Small intestine (tissue), 7 donors: ENCODE measurements around the gene HTR6. TPM values are rescaled to one million over a fixed set of nuclear protein-coding genes. Genes with fewer than 3 reads are reported as not detected.

Source experiments
- DNase-seq, 2 donors: peaks; one replicate each; pipeline versions ENCODE4 v3.0.0 to v3.0.0-alpha.2; 2013
- FAIRE-seq: peaks from 2 replicates; lab custom pipeline; 2012; peaks lifted over from hg19 to GRCh38; lab: Jason Lieb, UNC
- H3K27ac ChIP-seq, 3 donors: one replicate each; pipeline ENCODE4 v1.5.1; 2013; ENCODE audit warnings: low read length in 2 of 3, mild to moderate bottlenecking in 2 of 3, control low read depth in 1 of 3, inconsistent platforms in 1 of 3, low read depth in 1 of 3, moderate library complexity in 1 of 3
- H3K27me3 ChIP-seq, 3 donors: one replicate each; pipeline ENCODE4 v1.6.1; 2013; ENCODE audit warnings: low read length in 3 of 3, inconsistent platforms in 1 of 3; ENCODE audit not compliant: control insufficient read depth in 3 of 3, insufficient read depth in 3 of 3
- H3K36me3 ChIP-seq, 3 donors: one replicate each; pipeline ENCODE4 v1.6.1; 2013; ENCODE audit warnings: low read length in 3 of 3, inconsistent platforms in 1 of 3, low read depth in 1 of 3, mild to moderate bottlenecking in 1 of 3, moderate library complexity in 1 of 3; ENCODE audit not compliant: control insufficient read depth in 3 of 3, insufficient read depth in 2 of 3
- H3K4me1 ChIP-seq, 3 donors: one replicate each; pipeline ENCODE4 v1.6.1; 2013; ENCODE audit warnings: low read length in 2 of 3, inconsistent platforms in 1 of 3, low read depth in 1 of 3, mild to moderate bottlenecking in 1 of 3, moderate library complexity in 1 of 3; ENCODE audit not compliant: control insufficient read depth in 3 of 3, insufficient read depth in 2 of 3
- H3K4me3 ChIP-seq, 3 donors: one replicate each; pipeline ENCODE4 v1.5.1; 2013; ENCODE audit warnings: low read length in 3 of 3, control low read depth in 1 of 3, inconsistent platforms in 1 of 3, low read depth in 1 of 3, mild to moderate bottlenecking in 1 of 3, moderate library complexity in 1 of 3
- H3K9me3 ChIP-seq, 2 donors: one replicate each; pipeline ENCODE4 v1.6.1; 2013; ENCODE audit warnings: low read depth in 1 of 2, low read length in 1 of 2; ENCODE audit not compliant: control insufficient read depth in 2 of 2, insufficient read depth in 1 of 2
- WGBS, 3 donors: extraction: QIAGEN DNeasy Blood & Tissue Kit; methylation state at CpG; one replicate each; pipeline ENCODE4 v1.1.7; 2013; 5-methylcytosine and 5-hydroxymethylcytosine counted together
- polyA plus RNA-seq, 4 donors: library from polyadenylated mRNA; stranded (reverse) in 3 of 4; unstranded in 1 of 4; fragments of 200-250 nt in 3 of 4; fragments of 120-200 nt in 1 of 4; gene quantifications; one replicate each; pipeline versions ENCODE4 v1.2.1 to v1.2.3, GENCODE V29; 2013
- donor health status: healthy with polysubstance abuse.
- donor health status: control.
- donor health status: control.
- donor health status: Bipolar disorder and iron deficiency.
- donor health status: healthy.

Gene HTR6
- polyA plus RNA-seq, 4 donors, result 0.01 to 0.03 TPM; not detected in 2

- Histone ChIP-seq H3K4me1 (peaks cover 2 to 12% (median 2%) of the 10 kb centered on the region in 3 donors), H3K27ac (peak overlapping the region in 1 of 3 donors; percentile 27), H3K27me3 (no peaks in the 10 kb centered on the region), H3K9me3 (no peaks in the 10 kb centered on the region), H3K4me3 (no peak overlapping the region), H3K36me3 (peaks cover 4 to 50% (median 5%) of the 10 kb centered on the region in 3 donors)
- peak in 1 of 2 donors; percentile 58 for DNase-seq
- no peak for FAIRE-seq
- WGBS, 3 donors, result 26 to 66% (median 47%) methylated on average over 15 of the region's 15 CpGs
Measured at GRCh38 chr1:19654886-19655717, 9.6 kb upstream of the HTR6 start.

- peak overlapping the region in 1 of 3 donors; percentile 27 for H3K27ac ChIP-seq
- no peak for FAIRE-seq
- peaks cover 0 to 3% (median 0%) of the 10 kb centered on the region in 3 donors for H3K27me3 ChIP-seq
- H3K4me1 ChIP-seq, result peaks cover 0 to 6% (median 2%) of the 10 kb centered on the region in 3 donors
- no peak overlapping the region for H3K4me3 ChIP-seq
- WGBS, 3 donors, result 82 to 85% (median 84%) methylated on average over 8 of the region's 8 CpGs
- peaks cover 4 to 50% (median 5%) of the 10 kb centered on the region in 3 donors for H3K36me3 ChIP-seq
- no peak for DNase-seq
- no peaks in the 10 kb centered on the region for H3K9me3 ChIP-seq
Measured at GRCh38 chr1:19655718-19656080, 9.0 kb upstream of the HTR6 start.

- no peak overlapping the region for H3K4me3 ChIP-seq
- H3K27me3 ChIP-seq, result peaks cover 0 to 5% (median 0%) of the 10 kb centered on the region in 3 donors
- H3K27ac ChIP-seq, result no peak overlapping the region
- peaks cover 0 to 3% (median 2%) of the 10 kb centered on the region in 3 donors for H3K4me1 ChIP-seq
- H3K9me3 ChIP-seq, result no peaks in the 10 kb centered on the region
- WGBS, 3 donors, result 85 to 90% (median 87%) methylated on average over 9 of the region's 9 CpGs
- peaks cover 4 to 50% (median 5%) of the 10 kb centered on the region in 3 donors for H3K36me3 ChIP-seq
- DNase-seq, result no peak
- FAIRE-seq, result no peak
Measured at GRCh38 chr1:19656134-19656779, 8.4 kb upstream of the HTR6 start.

DNA sequence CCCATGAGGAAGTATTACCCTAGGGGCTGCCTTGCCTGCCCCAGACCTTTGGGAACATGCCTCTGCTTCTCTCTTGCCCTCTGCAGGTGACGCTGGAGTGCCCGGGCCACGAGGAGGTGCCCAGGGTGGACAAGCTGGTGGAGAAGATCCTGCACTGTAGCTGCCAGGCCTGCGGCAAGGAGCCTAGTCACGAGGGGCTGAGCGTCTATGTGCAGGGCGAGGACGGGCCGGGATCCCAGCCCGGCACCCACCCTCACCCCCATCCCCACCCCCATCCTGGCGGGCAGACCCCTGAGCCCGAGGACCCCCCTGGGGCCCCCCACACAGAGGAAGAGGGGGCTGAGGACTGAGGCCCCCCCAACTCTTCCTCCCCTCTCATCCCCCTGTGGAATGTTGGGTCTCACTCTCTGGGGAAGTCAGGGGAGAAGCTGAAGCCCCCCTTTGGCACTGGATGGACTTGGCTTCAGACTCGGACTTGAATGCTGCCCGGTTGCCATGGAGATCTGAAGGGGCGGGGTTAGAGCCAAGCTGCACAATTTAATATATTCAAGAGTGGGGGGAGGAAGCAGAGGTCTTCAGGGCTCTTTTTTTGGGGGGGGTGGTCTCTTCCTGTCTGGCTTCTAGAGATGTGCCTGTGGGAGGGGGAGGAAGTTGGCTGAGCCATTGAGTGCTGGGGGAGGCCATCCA lies 7.8 kb upstream of the HTR6 start:
- FAIRE-seq, result no peak
- 79 to 84% (median 80%) methylated on average over 14 to 15 of the region's 15 CpGs for WGBS, 3 donors

GRCh38 chr1:19657511-19657910 lies 7.2 kb upstream of the HTR6 start:
- H3K27me3 ChIP-seq, result peaks cover 0 to 11% (median 0%) of the 10 kb centered on the region in 3 donors
- peaks cover 0 to 3% (median 2%) of the 10 kb centered on the region in 3 donors for H3K4me1 ChIP-seq
- H3K36me3 ChIP-seq, result peaks cover 3 to 43% (median 4%) of the 10 kb centered on the region in 3 donors
- H3K9me3 ChIP-seq, result no peaks in the 10 kb centered on the region
- WGBS, 3 donors, result 87 to 98% (median 88%) methylated on average over 8 to 10 of the region's 10 CpGs
- FAIRE-seq (no peak), DNase-seq (no peak)
- H3K27ac ChIP-seq, result no peak overlapping the region
- no peak overlapping the region for H3K4me3 ChIP-seq

More for the DNA sequence above, 7.8 kb upstream of the HTR6 start:
- peaks cover 4 to 48% (median 5%) of the 10 kb centered on the region in 3 donors for H3K36me3 ChIP-seq
- no peak for DNase-seq
- H3K27me3 ChIP-seq, result peaks cover 0 to 9% (median 0%) of the 10 kb centered on the region in 3 donors
- H3K27ac ChIP-seq, result no peak overlapping the region
- no peak overlapping the region for H3K4me3 ChIP-seq
- H3K9me3 ChIP-seq, result no peaks in the 10 kb centered on the region
- H3K4me1 ChIP-seq, result peaks cover 0 to 3% (median 2%) of the 10 kb centered on the region in 3 donors

GRCh38 chr1:19658186-19658585 lies 6.5 kb upstream of the HTR6 start:
- H3K36me3 ChIP-seq, result peaks cover 3 to 43% (median 4%) of the 10 kb centered on the region in 3 donors
- H3K4me3 ChIP-seq, result no peak overlapping the region
- no peak for FAIRE-seq
- peaks cover 0 to 18% (median 2%) of the 10 kb centered on the region in 3 donors for H3K27me3 ChIP-seq
- H3K27ac ChIP-seq, result no peak overlapping the region
- H3K4me1 ChIP-seq, result peaks cover 0 to 3% (median 2%) of the 10 kb centered on the region in 3 donors
- H3K9me3 ChIP-seq, result no peaks in the 10 kb centered on the region
- WGBS, 3 donors, result 84 to 90% (median 88%) methylated on average over 12 to 13 of the region's 13 CpGs
- DNase-seq, result no peak

- DNase-seq, result peak in 1 of 2 donors; percentile 61
- 6 to 14% (median 8%) methylated on average over 9 of the region's 9 CpGs for WGBS, 3 donors
- H3K27ac ChIP-seq, result no peak overlapping the region
- H3K36me3 ChIP-seq, result peaks cover 0 to 22% (median 2%) of the 10 kb centered on the region in 3 donors
- H3K9me3 ChIP-seq, result no peaks in the 10 kb centered on the region
- FAIRE-seq, result no peak
- no peak overlapping the region for H3K4me3 ChIP-seq
- peaks cover 14 to 47% (median 20%) of the 10 kb centered on the region in 3 donors for H3K27me3 ChIP-seq
- H3K4me1 ChIP-seq, result peaks cover 0 to 2% (median 2%) of the 10 kb centered on the region in 3 donors
Measured at GRCh38 chr1:19661721-19662228, 2.9 kb upstream of the HTR6 start.
